Gastroesophageal sphincter (tissue), 4 donors: ENCODE results near the gene DDX51. TPM values are rescaled to one million over a fixed set of nuclear protein-coding genes. Genes with fewer than 3 reads are reported as not detected.

ENCODE experiments used
- ATAC-seq: fragments of 150-250 bp; one replicate; pipeline ENCODE4 v1.9.1; 2016; ENCODE audit warnings: mild to moderate bottlenecking, moderate library complexity
- H3K27ac ChIP-seq, 4 donors: fragments of 200-600 bp; sonication (generic) in 3 of 4; 1 replicate in 3 of 4; 2 replicates in 1 of 4; pipeline ENCODE4 v1.5.1; 2016 to 2019
- H3K27me3 ChIP-seq: fragments of 200-600 bp; sonication (generic); one replicate; pipeline ENCODE4 v1.5.1; 2019
- H3K36me3 ChIP-seq, 2 donors: fragments of 200-600 bp; sonication (generic); one replicate each; pipeline ENCODE4 v1.5.1; 2019; ENCODE audit warnings: control low read depth in 1 of 2
- H3K4me1 ChIP-seq, 3 donors: fragments of 200-600 bp; sonication (generic); 1 replicate in 2 of 3; 2 replicates in 1 of 3; pipeline ENCODE4 v1.5.1; 2016 to 2019; ENCODE audit warnings: control low read depth in 2 of 3
- H3K4me3 ChIP-seq, 2 donors: fragments of 200-600 bp; sonication (generic); one replicate each; pipeline ENCODE4 v1.5.1; 2019; ENCODE audit warnings: mild to moderate bottlenecking in 1 of 2, moderate library complexity in 1 of 2
- H3K9me3 ChIP-seq, 3 donors: fragments of 200-600 bp; sonication (generic); one replicate each; pipeline ENCODE4 v1.5.1; 2017 to 2019; ENCODE audit warnings: control low read depth in 2 of 3
- CTCF ChIP-seq, 4 experiments: fragments of 200-600 bp in 2 of 4; fragments of 450-650 bp in 2 of 4; sonication (generic) in 1 of 4; IDR thresholded peaks; one replicate each; pipeline ENCODE4 v1.5.1; 2017 to 2019; ENCODE audit warnings: antibody characterized with exemption in 4 of 4, mild to moderate bottlenecking in 2 of 4, moderate library complexity in 2 of 4
- EP300 ChIP-seq: sonication (generic); formaldehyde crosslinking; IDR thresholded peaks from one replicate; pipeline ENCODE4 v1.6.1; 2017; ENCODE audit warnings: antibody characterized with exemption, mild to moderate bottlenecking
- POLR2A ChIP-seq, 2 donors: fragments of 450-650 bp; IDR thresholded peaks; one replicate each; pipeline ENCODE4 v1.6.1; 2017; ENCODE audit warnings: antibody characterized with exemption in 2 of 2, mild to moderate bottlenecking in 2 of 2, moderate library complexity in 1 of 2
- POLR2AphosphoS5 ChIP-seq: sonication (generic); formaldehyde crosslinking; IDR thresholded peaks from one replicate; pipeline ENCODE4 v1.6.1; 2017; ENCODE audit warnings: antibody characterized with exemption
- WGBS, 2 donors: methylation state at CpG; one replicate each; pipeline ENCODE4 v1.1.5; 2018; ENCODE audit warnings: low coverage in 1 of 2; 5-methylcytosine and 5-hydroxymethylcytosine counted together
- total RNA-seq, 4 donors: library from RNA; depleted of rRNA; stranded (reverse); fragments of >200 nt; gene quantifications; one replicate each; pipeline ENCODE4 v1.1.0, GENCODE V29; 2016

The DDX51 gene
- total RNA-seq, 4 donors from 2014 or later = 4.8 to 14.7 (median 11.7) TPM

GRCh38 chr12:132190012-132190755, 46.1 kb upstream of the DDX51 start:
- peak overlapping the region; percentile 32 to 57 for H3K4me3 ChIP-seq
- TF ChIP-seq POLR2AphosphoS5 = no peak
- peak in 1 of 4 experiments; percentile 13 for TF ChIP-seq CTCF (IDR thresholded peaks at IDR 0.05)
- no peak for TF ChIP-seq POLR2A (IDR thresholded peaks at IDR 0.05)
- no peak for TF ChIP-seq EP300
- peak overlapping the region in 3 of 4 donors; percentile 81 to 84 (median 84) for H3K27ac ChIP-seq
- ATAC-seq = peak; percentile 28
- no peaks in the 10 kb centered on the region for H3K27me3 ChIP-seq
- H3K9me3 ChIP-seq = peaks cover 0 to 46% (median 0%) of the 10 kb centered on the region in 3 donors
- peaks cover 0 to 24% (median 9%) of the 10 kb centered on the region in 3 donors for H3K4me1 ChIP-seq
- no peaks in the 10 kb centered on the region for H3K36me3 ChIP-seq
- 11% methylated on average over 9 of the region's 59 CpGs; no CpG with 5 or more reads in 1 of the 2 donors for WGBS, 2 donors

- Histone ChIP-seq H3K4me1 (peaks cover 0 to 24% (median 9%) of the 10 kb centered on the region in 3 donors), H3K27me3 (no peaks in the 10 kb centered on the region), H3K9me3 (peaks cover 0 to 53% (median 0%) of the 10 kb centered on the region in 3 donors), H3K4me3 (peak overlapping the region; percentile 32 to 57), H3K27ac (peak overlapping the region; percentile 30 to 84 (median 82)), H3K36me3 (no peaks in the 10 kb centered on the region)
- no CpG with 5 or more reads among the region's 69 CpGs for WGBS, 2 donors
- peak; percentile 95 for ATAC-seq
- TF ChIP-seq POLR2AphosphoS5 = peak; percentile 22
- peak in 1 of 4 experiments; percentile 11 for TF ChIP-seq CTCF (IDR thresholded peaks at IDR 0.05)
- no peak for TF ChIP-seq POLR2A (IDR thresholded peaks at IDR 0.05)
- no peak for TF ChIP-seq EP300
Observed at GRCh38 chr12:132189378-132190011, 45.4 kb upstream of the DDX51 start.

GRCh38 chr12:132188916-132189325, 44.8 kb upstream of the DDX51 start:
- no peaks in the 10 kb centered on the region for H3K36me3 ChIP-seq
- peaks cover 0 to 53% (median 0%) of the 10 kb centered on the region in 3 donors for H3K9me3 ChIP-seq
- peak overlapping the region; percentile 32 to 57 for H3K4me3 ChIP-seq
- 33 to 38% methylated on average over 6 to 8 of the region's 20 CpGs for WGBS, 2 donors
- no peak for ATAC-seq
- H3K4me1 ChIP-seq = peaks cover 0 to 24% (median 9%) of the 10 kb centered on the region in 3 donors
- H3K27ac ChIP-seq = peak overlapping the region; percentile 30 to 84 (median 82)
- no peaks in the 10 kb centered on the region for H3K27me3 ChIP-seq
- TF ChIP-seq POLR2A (IDR thresholded peaks at IDR 0.05) (no peak), CTCF (IDR thresholded peaks at IDR 0.05) (no peak), EP300 (no peak), POLR2AphosphoS5 (no peak)

- H3K36me3 ChIP-seq = no peaks in the 10 kb centered on the region
- peak overlapping the region in 2 of 4 donors; percentile 84 for H3K27ac ChIP-seq
- ATAC-seq = no peak
- H3K4me3 ChIP-seq = peak overlapping the region in 1 of 2 donors; percentile 57
- H3K4me1 ChIP-seq = peaks cover 0 to 24% (median 9%) of the 10 kb centered on the region in 3 donors
- H3K27me3 ChIP-seq = no peaks in the 10 kb centered on the region
- peaks cover 0 to 48% (median 0%) of the 10 kb centered on the region in 3 donors for H3K9me3 ChIP-seq
- WGBS, 2 donors = no CpG with 5 or more reads among the region's 21 CpGs
- TF ChIP-seq EP300 (no peak), CTCF (IDR thresholded peaks at IDR 0.05) (no peak), POLR2AphosphoS5 (no peak), POLR2A (IDR thresholded peaks at IDR 0.05) (no peak)
Observed at GRCh38 chr12:132188451-132188901, 44.4 kb upstream of the DDX51 start.
